Stimulated activated naive CD8-positive, alpha-beta T cell treated with anti-CD3 and anti-CD28 coated beads, Interleukin-15, amount 100 ng/mL, for 72 hours (primary cell): ENCODE measurements around the gene PLCG2.

ENCODE experiments used
- ATAC-seq: fragments of 150-1000 bp; cut with Tn5 transposase; 2 replicates; pipeline ENCODE4 v1.10.0; 2021; ENCODE audit warnings: mild to moderate bottlenecking, moderate library complexity
- DNase-seq, 2 donors: peaks; one replicate each; pipeline ENCODE4 v3.0.0; 2021 to 2022
- H3K27ac Mint-ChIP-seq, 2 donors: one replicate each; pipeline ENCODE4 v1.8.0; 2022; ENCODE audit warnings: mild to moderate bottlenecking in 2 of 2, mixed read lengths in 2 of 2, moderate library complexity in 2 of 2
- H3K27me3 Mint-ChIP-seq: one replicate; pipeline ENCODE4 v1.8.0; 2022; ENCODE audit warnings: mixed read lengths
- H3K4me1 Mint-ChIP-seq: one replicate; pipeline ENCODE4 v1.8.0; 2022; ENCODE audit warnings: mild to moderate bottlenecking, mixed read lengths
- H3K4me3 Mint-ChIP-seq, 2 donors: one replicate each; pipeline ENCODE4 v1.8.0; 2022; ENCODE audit warnings: mild to moderate bottlenecking in 2 of 2, mixed read lengths in 2 of 2, moderate library complexity in 1 of 2
- H3K9me3 Mint-ChIP-seq, 2 donors: one replicate each; pipeline ENCODE4 v1.8.0; 2022; ENCODE audit warnings: mixed read lengths in 2 of 2

The PLCG2 gene

DNA sequence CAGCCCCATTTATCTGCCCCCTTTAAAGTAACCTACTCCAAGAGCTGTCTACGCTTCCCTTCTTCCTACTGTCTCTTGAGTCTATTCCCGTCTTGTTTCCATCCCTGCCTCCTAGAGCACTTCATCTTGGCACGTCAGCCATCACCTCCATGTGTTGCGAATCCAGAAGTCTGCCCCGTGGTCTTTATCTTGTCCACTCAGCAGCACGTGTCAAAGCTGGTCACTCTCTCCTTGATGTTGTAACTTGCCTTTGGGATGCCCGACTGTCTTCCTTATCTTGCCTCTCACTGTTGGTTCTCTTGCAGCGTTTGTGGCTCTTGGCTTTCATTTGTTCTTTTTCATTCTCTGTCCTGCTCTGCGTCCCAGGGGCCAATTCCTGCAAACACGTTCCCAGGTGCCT is 99.4 kb downstream of the PLCG2 start:
- ATAC-seq (no peak), DNase-seq (no peak)
- Mint-ChIP-seq H3K4me1 (no peaks in the 10 kb centered on the region), H3K4me3 (no peak overlapping the region), H3K27ac (peak overlapping the region in 1 of 2 donors; percentile 0), H3K27me3 (peaks cover 6% of the 10 kb centered on the region), H3K9me3 (no peaks in the 10 kb centered on the region)

DNA sequence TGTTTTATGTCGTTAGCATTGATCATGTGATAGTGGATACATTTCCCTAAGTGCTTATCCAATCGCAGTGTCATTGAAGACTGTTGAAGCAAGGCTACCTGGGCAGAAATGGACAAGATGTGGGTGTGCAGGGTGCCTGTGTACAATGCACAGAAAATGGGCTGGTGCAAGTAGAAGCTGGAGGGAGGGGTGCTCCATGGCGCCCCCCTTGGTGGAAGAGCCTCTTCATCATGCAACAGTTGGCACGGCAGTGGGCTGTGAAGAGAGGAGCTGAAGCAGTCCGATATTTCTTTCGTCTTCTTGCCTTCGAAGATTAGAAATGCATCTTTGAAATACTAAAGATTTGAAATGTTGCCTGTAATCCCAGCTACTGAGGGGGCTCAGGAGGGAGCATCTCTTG is 100.5 kb downstream of the PLCG2 start:
- Mint-ChIP-seq H3K4me3 (no peak overlapping the region), H3K4me1 (no peaks in the 10 kb centered on the region), H3K27ac (no peak overlapping the region), H3K9me3 (no peaks in the 10 kb centered on the region), H3K27me3 (peaks cover 6% of the 10 kb centered on the region)
- ATAC-seq (no peak), DNase-seq (no peak)

DNA sequence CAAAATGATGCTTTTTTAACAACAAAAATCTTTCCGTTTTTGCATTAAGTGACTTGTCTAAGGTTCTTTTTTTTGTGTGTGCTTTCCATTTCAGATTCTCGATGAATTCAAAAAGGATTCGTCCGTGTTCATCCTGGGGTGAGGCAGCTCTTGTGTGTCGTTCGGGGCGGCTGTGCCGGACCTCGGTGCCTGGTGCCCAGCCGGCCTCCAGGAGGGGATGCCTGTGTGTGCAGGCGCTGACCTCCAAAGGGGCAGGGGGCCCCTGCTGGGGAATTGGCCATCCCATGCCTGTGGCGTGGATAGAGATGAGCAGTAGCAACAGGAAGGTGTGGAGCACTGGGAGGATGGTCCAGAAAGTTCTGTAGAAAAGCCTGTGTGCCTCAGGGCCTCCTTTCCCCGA is 101.7 kb downstream of the PLCG2 start:
- H3K9me3 Mint-ChIP-seq, result no peaks in the 10 kb centered on the region
- DNase-seq (no peak), ATAC-seq (no peak)
- no peak overlapping the region for H3K27ac Mint-ChIP-seq
- H3K4me1 Mint-ChIP-seq, result no peaks in the 10 kb centered on the region
- peaks cover 6% of the 10 kb centered on the region for H3K27me3 Mint-ChIP-seq
- no peak overlapping the region for H3K4me3 Mint-ChIP-seq

DNA sequence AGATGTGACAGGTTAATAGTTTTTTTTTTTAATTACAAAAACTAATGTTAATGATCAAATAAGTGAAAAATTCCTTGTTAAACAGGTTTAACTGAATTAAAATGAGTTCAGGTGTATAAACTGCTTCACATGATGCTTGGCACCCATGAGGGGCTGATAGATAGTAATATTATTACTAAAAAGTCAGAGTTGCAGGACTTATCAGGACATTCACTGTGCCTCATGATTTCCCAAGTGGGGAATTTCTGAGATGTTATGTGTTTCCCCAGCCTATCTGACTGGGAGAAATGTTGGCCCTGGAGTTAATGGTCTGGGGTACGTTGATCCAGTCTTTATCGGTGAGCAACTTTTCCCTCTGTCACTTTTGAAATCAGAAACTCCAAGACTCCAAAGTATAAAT is 102.1 kb downstream of the PLCG2 start:
- H3K4me1 Mint-ChIP-seq, result no peaks in the 10 kb centered on the region
- H3K4me3 Mint-ChIP-seq, result no peak overlapping the region
- H3K27ac Mint-ChIP-seq, result no peak overlapping the region
- H3K9me3 Mint-ChIP-seq, result no peaks in the 10 kb centered on the region
- ATAC-seq (no peak), DNase-seq (no peak)
- H3K27me3 Mint-ChIP-seq, result peaks cover 6% of the 10 kb centered on the region

DNA sequence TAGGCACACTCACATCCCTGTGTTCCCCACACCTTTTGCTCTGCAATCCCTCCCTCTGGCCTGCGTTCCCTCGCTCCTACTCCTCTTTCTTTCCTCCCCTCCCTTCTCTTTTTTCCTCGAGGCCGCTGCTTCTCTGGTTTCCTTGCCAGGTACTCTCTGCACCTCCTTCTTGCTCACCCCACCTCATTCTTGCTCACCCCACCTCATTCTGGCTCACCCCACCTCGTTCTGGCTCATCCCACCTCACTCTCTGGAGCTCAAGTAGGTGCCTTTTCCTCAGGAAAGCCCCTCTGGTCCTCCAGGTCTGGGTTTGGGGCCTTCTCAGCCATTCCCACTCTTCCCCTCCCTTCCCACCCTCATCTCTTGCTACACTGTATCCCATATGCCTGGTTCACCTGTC is 103.5 kb downstream of the PLCG2 start:
- H3K27ac Mint-ChIP-seq, result peak overlapping the region in 1 of 2 donors; percentile 64
- no peaks in the 10 kb centered on the region for H3K4me1 Mint-ChIP-seq
- H3K27me3 Mint-ChIP-seq, result peaks cover 6% of the 10 kb centered on the region
- ATAC-seq, result no peak
- no peak for DNase-seq
- no peak overlapping the region for H3K4me3 Mint-ChIP-seq
- no peaks in the 10 kb centered on the region for H3K9me3 Mint-ChIP-seq

DNA sequence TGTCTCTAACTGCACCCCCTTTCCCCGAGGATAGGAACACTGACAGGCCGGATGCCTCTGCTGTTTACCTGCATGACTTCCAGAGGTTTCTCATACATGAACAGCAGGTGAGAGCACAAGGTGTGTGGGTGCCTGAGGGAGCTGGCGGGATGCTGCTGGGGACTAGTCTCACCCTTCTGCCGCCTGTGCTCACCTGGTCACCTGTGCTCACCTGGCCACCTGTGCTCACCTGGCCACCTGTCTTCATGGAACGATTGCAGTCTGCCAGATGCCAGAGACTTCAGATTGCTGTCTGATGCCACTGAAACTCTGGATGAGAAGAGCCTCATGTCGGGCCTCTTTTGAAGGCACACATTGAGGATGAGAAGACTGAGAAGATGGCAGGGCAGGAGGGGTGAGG is 104.1 kb downstream of the PLCG2 start:
- H3K4me3 Mint-ChIP-seq, result no peak overlapping the region
- peak overlapping the region in 1 of 2 donors; percentile 13 for H3K27ac Mint-ChIP-seq
- H3K27me3 Mint-ChIP-seq, result peaks cover 6% of the 10 kb centered on the region
- H3K9me3 Mint-ChIP-seq, result no peaks in the 10 kb centered on the region
- H3K4me1 Mint-ChIP-seq, result no peaks in the 10 kb centered on the region
- no peak for DNase-seq
- no peak for ATAC-seq

DNA sequence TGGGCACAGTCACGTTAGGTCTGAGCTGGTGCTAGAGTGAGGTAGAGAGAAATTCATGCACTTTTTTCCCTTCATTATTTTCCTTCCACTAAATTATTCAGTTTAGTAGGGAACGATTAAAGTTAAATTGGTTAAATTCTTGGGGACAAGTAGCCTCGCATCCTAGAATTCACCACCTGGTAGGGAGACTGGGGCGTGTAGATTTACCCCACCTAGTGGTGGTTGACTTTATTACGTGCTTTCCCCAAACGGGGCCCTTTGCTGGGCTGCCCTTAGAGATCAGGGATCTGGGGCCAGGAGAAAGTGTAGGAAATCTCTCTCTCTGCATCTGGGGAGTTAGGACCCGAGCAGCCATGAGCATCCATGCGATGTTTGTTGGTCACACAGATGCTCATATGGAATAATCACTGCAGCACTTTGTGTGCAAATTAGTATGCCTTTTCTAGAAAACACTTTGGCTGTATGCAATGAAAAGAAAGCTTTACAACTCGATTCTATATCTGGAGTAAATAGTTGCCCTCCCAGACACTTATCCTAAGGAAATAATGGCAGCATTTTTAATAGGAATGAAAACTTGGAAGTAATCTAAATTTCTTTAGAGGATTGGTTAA is 107.0 kb downstream of the PLCG2 start:
- H3K27me3 Mint-ChIP-seq, result no peaks in the 10 kb centered on the region
- no peak overlapping the region for H3K27ac Mint-ChIP-seq
- H3K4me3 Mint-ChIP-seq, result no peak overlapping the region
- peak in 1 of 2 donors; percentile 21 for DNase-seq
- no peaks in the 10 kb centered on the region for H3K4me1 Mint-ChIP-seq
- H3K9me3 Mint-ChIP-seq, result no peaks in the 10 kb centered on the region
- peak; percentile 60 for ATAC-seq

DNA sequence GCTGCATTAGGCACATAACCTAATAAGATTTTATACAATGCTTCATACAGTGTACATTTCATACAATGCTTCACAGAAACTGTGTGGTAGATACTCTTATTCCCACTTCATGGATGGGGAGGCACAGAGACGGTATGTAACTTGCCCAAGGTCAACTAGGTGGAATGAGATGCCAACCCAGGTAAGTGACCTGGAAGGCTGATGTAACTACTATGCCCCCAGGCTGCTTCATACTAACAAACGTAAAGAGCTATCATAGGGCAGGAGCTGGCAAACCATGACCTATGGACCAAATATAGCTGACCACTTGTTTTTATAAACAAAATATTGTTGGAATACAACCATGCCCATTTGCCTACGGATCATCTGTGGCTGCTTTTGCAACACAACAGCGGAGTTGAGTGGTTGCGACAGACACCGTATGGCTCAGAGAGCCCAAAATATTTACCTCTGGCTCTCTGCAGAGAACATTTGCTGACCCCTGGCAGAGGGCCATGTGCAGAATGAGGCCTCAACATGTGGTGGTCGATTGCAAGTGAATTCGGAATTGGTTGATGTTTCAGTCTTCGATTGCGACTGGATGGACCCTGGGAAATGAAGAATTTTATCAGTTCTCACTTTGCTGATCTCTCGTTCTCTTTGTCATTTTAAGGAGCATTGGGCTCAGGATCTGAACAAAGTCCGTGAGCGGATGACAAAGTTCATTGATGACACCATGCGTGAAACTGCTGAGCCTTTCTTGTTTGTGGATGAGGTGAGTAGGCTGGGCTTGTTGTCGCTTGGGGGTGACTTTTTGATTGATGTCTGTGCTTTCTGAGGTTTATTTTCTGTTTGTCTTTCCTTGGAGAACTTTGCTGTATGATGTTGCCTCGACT is 109.7 kb downstream of the PLCG2 start:
- H3K27ac Mint-ChIP-seq, result no peak overlapping the region
- no peak overlapping the region for H3K4me3 Mint-ChIP-seq
- ATAC-seq (no peak), DNase-seq (no peak)
- no peaks in the 10 kb centered on the region for H3K9me3 Mint-ChIP-seq
- no peaks in the 10 kb centered on the region for H3K27me3 Mint-ChIP-seq
- no peaks in the 10 kb centered on the region for H3K4me1 Mint-ChIP-seq

DNA sequence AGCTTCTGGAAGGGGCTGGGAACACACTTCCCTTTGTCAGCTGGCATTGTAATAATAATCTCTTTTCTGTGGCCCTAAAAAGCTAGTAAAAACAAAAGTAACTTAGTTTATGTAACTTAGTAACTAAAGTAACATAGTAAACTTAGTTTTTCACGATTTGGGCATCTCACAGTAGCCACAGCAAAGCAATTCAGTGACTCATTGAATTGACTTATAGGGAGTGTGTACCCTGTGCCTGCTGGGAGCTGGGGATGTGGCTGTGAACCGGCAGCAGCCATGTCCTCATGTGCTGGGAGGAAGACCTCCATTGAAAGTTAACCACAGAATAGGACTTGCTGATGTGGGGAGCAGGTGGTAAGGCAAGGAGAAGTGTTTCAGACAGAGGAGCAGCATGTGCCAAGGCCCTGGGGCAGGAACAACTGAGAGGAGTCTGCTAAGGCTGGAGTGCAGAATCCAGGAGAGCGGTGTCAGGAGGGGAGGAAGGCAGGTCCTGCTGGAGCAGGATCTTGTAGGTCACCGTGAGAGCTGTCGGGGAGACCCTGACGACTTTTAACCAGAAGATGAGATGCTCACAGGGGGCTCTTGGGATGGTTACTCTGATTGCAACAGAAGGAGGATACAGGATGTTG is 112.8 kb downstream of the PLCG2 start:
- Mint-ChIP-seq H3K27ac (no peak overlapping the region), H3K27me3 (no peaks in the 10 kb centered on the region), H3K4me3 (no peak overlapping the region), H3K9me3 (no peaks in the 10 kb centered on the region), H3K4me1 (no peaks in the 10 kb centered on the region)
- ATAC-seq, result no peak
- no peak for DNase-seq

DNA sequence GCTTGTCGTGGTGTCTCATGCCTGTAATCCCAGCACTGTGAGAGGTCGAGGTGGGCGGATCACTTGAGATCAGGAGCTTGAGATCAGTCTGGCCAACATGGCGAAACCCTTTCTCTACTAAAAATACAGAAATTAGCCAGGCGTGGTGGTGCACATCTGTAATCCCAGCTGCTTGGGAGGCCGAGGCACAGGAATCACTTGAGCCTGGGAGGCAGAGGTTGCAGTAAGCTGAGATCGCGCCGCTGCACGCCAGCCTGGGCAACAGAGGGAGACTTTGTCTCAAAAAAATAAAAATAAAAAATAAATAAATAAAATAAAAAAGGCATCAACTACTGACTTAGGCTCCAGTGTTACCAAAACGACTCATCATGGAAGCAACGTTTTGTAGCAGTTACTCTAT is 115.5 kb downstream of the PLCG2 start:
- Mint-ChIP-seq H3K27ac (no peak overlapping the region), H3K4me1 (no peaks in the 10 kb centered on the region), H3K9me3 (no peaks in the 10 kb centered on the region), H3K27me3 (no peaks in the 10 kb centered on the region), H3K4me3 (no peak overlapping the region)
- ATAC-seq, result no peak
- no peak for DNase-seq

DNA sequence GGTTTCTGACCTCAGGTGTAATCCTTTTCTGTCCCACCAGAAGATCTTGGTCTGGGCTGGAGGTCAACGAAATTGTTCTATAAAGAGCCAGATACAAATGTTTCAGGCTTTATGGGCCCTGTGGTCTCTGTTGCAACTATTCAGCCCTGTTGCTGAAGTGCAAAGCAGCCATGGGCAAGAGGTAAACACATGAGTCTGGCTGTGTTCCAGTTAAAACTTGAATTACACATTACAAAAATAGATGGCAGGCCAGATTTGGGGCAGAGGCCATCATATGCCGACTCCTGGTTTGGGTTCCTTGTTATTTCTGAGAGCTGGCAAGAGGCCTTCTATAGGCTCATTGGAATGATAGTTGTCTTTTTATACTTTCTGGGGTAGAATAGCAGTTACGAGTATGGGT is 117.8 kb downstream of the PLCG2 start:
- Mint-ChIP-seq H3K27me3 (no peaks in the 10 kb centered on the region), H3K9me3 (no peaks in the 10 kb centered on the region), H3K4me1 (no peaks in the 10 kb centered on the region), H3K4me3 (no peak overlapping the region), H3K27ac (no peak overlapping the region)
- DNase-seq, result no peak
- ATAC-seq, result no peak

DNA sequence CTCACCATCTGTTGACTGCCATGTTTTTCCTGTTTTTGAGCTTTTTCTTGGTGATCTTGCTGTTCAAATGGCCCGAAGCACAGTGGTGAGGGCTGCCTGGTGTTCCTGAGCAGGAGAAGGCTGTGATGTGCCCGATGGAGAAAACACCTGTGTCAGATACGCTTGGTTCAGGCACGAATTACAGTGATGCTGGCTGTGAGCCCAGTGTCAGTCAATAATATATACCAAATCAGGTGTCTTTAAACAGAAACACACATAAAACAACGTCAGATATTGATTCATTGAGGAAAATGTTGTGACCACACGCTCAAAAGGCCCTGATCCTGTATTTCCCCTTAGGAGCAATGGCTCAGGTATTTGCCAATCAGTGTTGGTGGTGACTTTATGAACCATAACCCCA is 120.5 kb downstream of the PLCG2 start:
- ATAC-seq (no peak), DNase-seq (no peak)
- H3K27ac Mint-ChIP-seq, result no peak overlapping the region
- no peak overlapping the region for H3K4me3 Mint-ChIP-seq
- H3K4me1 Mint-ChIP-seq, result no peaks in the 10 kb centered on the region
- peaks cover 0 to 6% of the 10 kb centered on the region in 2 donors for H3K9me3 Mint-ChIP-seq
- no peaks in the 10 kb centered on the region for H3K27me3 Mint-ChIP-seq

DNA sequence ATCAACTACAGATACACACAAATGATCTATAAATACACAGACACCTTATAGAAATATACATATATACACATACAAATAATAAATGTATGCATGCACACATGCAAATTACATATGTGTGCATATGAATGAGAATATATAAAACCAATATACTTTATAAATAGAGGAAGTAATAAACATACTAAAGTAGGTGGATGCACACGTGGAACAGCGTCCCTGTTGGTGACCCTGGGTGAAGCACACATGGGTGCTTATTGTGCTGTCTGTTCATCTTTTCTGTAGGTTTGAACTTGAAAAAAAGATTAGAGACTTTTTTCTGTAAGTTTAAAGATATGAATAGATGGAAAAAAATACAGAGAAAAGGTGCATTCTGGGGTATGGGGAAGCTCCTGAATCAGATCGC is 120.9 kb downstream of the PLCG2 start:
- H3K9me3 Mint-ChIP-seq, result peaks cover 0 to 8% of the 10 kb centered on the region in 2 donors
- no peaks in the 10 kb centered on the region for H3K27me3 Mint-ChIP-seq
- H3K27ac Mint-ChIP-seq, result no peak overlapping the region
- DNase-seq, result no peak
- ATAC-seq, result no peak
- no peak overlapping the region for H3K4me3 Mint-ChIP-seq
- no peaks in the 10 kb centered on the region for H3K4me1 Mint-ChIP-seq

DNA sequence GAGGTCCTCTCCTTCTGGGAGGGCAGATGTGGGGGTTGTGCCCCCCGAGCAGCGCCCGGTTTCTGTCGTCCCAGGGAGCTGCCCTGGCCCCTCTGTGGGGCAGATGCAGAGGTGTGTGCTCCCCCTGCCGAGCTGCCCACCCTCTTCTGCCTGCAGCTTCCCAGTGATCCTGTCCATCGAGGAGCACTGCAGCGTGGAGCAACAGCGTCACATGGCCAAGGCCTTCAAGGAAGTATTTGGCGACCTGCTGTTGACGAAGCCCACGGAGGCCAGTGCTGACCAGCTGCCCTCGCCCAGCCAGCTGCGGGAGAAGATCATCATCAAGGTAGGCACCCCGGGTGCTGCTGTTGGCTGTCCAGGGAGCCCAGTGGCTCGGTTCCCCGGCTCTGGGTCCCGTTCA is 121.4 kb downstream of the PLCG2 start:
- H3K9me3 Mint-ChIP-seq, result peaks cover 0 to 8% of the 10 kb centered on the region in 2 donors

DNA sequence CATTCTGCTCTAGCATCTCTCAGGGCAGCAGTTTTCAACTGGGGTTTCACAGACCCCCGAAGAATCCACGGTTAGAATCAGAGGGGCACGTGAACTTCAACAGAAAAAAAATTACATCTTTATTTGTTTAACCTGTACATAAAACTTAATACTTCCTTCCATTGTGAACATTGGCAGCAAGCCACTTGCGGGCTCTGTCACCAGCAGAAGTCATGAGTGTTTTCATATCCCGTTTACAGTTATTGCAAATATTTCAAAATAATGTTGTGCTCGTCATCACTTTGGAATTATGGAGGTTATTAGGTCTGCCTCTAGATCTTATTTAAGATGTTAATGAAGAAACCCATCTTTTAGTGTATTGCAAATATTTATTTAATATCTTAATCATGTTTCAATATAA is 122.4 kb downstream of the PLCG2 start:
- no peak overlapping the region for H3K4me3 Mint-ChIP-seq
- peaks cover 0 to 8% of the 10 kb centered on the region in 2 donors for H3K9me3 Mint-ChIP-seq
- H3K27me3 Mint-ChIP-seq, result no peaks in the 10 kb centered on the region
- H3K4me1 Mint-ChIP-seq, result no peaks in the 10 kb centered on the region
- no peak overlapping the region for H3K27ac Mint-ChIP-seq
- no peak for ATAC-seq
- no peak for DNase-seq

More for the DNA sequence above, 121.4 kb downstream of the PLCG2 start:
- Mint-ChIP-seq H3K27me3 (no peaks in the 10 kb centered on the region), H3K27ac (no peak overlapping the region), H3K4me1 (no peaks in the 10 kb centered on the region), H3K4me3 (no peak overlapping the region)
- ATAC-seq, result no peak
- no peak for DNase-seq

DNA sequence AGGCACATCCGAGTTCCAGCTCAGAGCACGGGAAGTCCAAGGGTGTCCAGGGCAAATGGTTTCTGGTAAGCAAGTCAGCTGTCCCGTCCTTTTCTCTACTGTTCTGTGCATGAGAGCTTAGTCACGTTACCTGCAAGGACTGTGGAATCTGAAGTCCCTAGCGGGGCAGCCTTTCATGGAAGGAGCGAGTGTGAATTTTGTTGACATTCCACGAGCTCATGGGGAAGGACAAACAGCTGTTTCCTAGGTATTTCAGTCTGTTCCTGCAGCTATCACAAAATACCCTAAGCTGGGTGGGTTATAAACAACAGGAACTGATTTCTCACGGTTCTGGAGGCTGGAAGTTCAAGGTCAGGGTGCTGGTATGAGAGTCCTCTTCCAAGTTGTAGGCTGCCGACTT is 122.9 kb downstream of the PLCG2 start:
- no peak for ATAC-seq

More for the DNA sequence above, 122.9 kb downstream of the PLCG2 start:
- H3K4me1 Mint-ChIP-seq, result no peaks in the 10 kb centered on the region
- no peak for DNase-seq
- H3K27me3 Mint-ChIP-seq, result no peaks in the 10 kb centered on the region
- no peak overlapping the region for H3K4me3 Mint-ChIP-seq
- H3K9me3 Mint-ChIP-seq, result peaks cover 0 to 8% of the 10 kb centered on the region in 2 donors
- H3K27ac Mint-ChIP-seq, result no peak overlapping the region
